Smooth muscle cell (in vitro differentiated cells): Measurements from ENCODE around the gene GSTA4. TPM values are rescaled to one million over a fixed set of nuclear protein-coding genes. Genes with fewer than 3 reads are reported as not detected.

Experiments
- DNase-seq: peaks from one replicate; lab custom pipeline; 2025; ENCODE audit not compliant: unreplicated experiment; lab: John Stamatoyannopoulos, UW
- H2AFZ ChIP-seq: fragments of 200-600 bp; sonication (generic); 2 replicates; pipeline ENCODE4 v1.6.0; 2016; ENCODE audit warnings: antibody characterized with exemption, low read depth, mild to moderate bottlenecking
- H3F3A ChIP-seq: fragments of 200-600 bp; sonication (generic); 2 replicates; pipeline ENCODE4 v1.6.0; 2017; ENCODE audit warnings: antibody characterized with exemption, low read depth
- H3K27ac ChIP-seq: fragments of 200-600 bp; sonication (generic); 2 replicates; pipeline ENCODE4 v1.5.1; 2016; ENCODE audit warnings: low read depth, mild to moderate bottlenecking
- H3K27me3 ChIP-seq: fragments of 200-600 bp; sonication (generic); 2 replicates; pipeline ENCODE4 v1.6.1; 2016; ENCODE audit warnings: low read depth, mild to moderate bottlenecking
- H3K36me3 ChIP-seq: fragments of 200-600 bp; sonication (generic); 2 replicates; pipeline ENCODE4 v1.5.1; 2016; ENCODE audit warnings: low read depth
- H3K4me1 ChIP-seq: fragments of 200-600 bp; sonication (generic); 2 replicates; pipeline ENCODE4 v1.5.1; 2016; ENCODE audit warnings: low read depth
- H3K4me2 ChIP-seq: fragments of 200-600 bp; sonication (generic); 2 replicates; pipeline ENCODE4 v1.6.0; 2016; ENCODE audit warnings: mild to moderate bottlenecking
- H3K4me3 ChIP-seq: fragments of 200-600 bp; sonication (generic); 2 replicates; pipeline ENCODE4 v1.5.1; 2016; ENCODE audit warnings: mild to moderate bottlenecking
- H3K79me2 ChIP-seq: fragments of 200-600 bp; sonication (generic); 2 replicates; pipeline ENCODE4 v1.6.0; 2016; ENCODE audit warnings: low read depth, mild to moderate bottlenecking
- H3K9ac ChIP-seq: fragments of 200-600 bp; sonication (generic); 2 replicates; pipeline ENCODE4 v1.6.0; 2016; ENCODE audit warnings: low read depth
- H3K9me3 ChIP-seq: fragments of 200-600 bp; sonication (generic); replicated peaks from 2 replicates; pipeline ENCODE4 v1.5.1; 2016; ENCODE audit warnings: low read depth
- H4K20me1 ChIP-seq: fragments of 200-600 bp; sonication (generic); 2 replicates; pipeline ENCODE4 v1.6.0; 2016; ENCODE audit warnings: low read depth
- CTCF ChIP-seq: fragments of 200-600 bp; sonication (generic); IDR thresholded peaks from 2 replicates; pipeline ENCODE4 v1.5.1; 2017; ENCODE audit warnings: borderline replicate concordance, mild to moderate bottlenecking, antibody characterized with exemption; ENCODE audit not compliant: insufficient read depth, poor library complexity, severe bottlenecking
- WGBS: methylation state at CpG from one replicate; pipeline ENCODE4 v1.1.7; 2016; ENCODE audit warnings: low lambda C conversion rate; 5-methylcytosine and 5-hydroxymethylcytosine counted together
- polyA plus RNA-seq: library from polyadenylated mRNA; unstranded; fragments of >200 nt; fragmentation: Nextera tagmentation; extraction: Ambion mirVana; gene quantifications from 2 replicates; pipeline ENCODE4 v1.2.1, GENCODE V29; 2016
- total RNA-seq: library from RNA; depleted of rRNA; stranded (reverse); fragments of >200 nt; gene quantifications from 2 replicates; pipeline ENCODE4 v1.2.3, GENCODE V29; 2014

GSTA4 gene
- total and polyA plus RNA-seq, 2 experiments from 2014 or later = 60.2 to 62.6 TPM

- Histone ChIP-seq H4K20me1 (no peaks in the 10 kb centered on the region), H3K36me3 (no peaks in the 10 kb centered on the region), H3K4me2 (peak overlapping the region; percentile 8), H3K27me3 (no peaks in the 10 kb centered on the region), H2AFZ (no peak overlapping the region), H3K9ac (no peak overlapping the region), H3K27ac (peak overlapping the region; percentile 73), H3F3A (peaks cover 12% of the 10 kb centered on the region), H3K4me1 (peaks cover 19% of the 10 kb centered on the region), H3K79me2 (no peaks in the 10 kb centered on the region), H3K9me3 (no peaks in the 10 kb centered on the region), H3K4me3 (no peak overlapping the region)
- no peak for DNase-seq
- TF ChIP-seq CTCF = no peak
- 92% methylated on average over 6 of the region's 6 CpGs for WGBS
Measured at GRCh38 chr6:52929321-52930164, 65.5 kb downstream of the GSTA4 start.

Other genes with a start within 250 kb of the GSTA4 start
- gene GSTA2, start 231.8 kb downstream of the GSTA4 start, total RNA-seq = 0.36 TPM in 1 of 2 replicates, not detected in the other
- gene GSTA2, start 231.8 kb downstream of the GSTA4 start, polyA plus RNA-seq = 0.65 and 1.3 TPM in 2 replicates
- gene GSTA1, start 191.5 kb downstream of the GSTA4 start, total RNA-seq = 2.1 and 2.2 TPM in 2 replicates
- gene GSTA1, start 191.5 kb downstream of the GSTA4 start, polyA plus RNA-seq = 1.8 and 4.0 TPM in 2 replicates
- gene GSTA5, start 154.5 kb downstream of the GSTA4 start, total RNA-seq = not detected in 2 replicates
- not detected in 2 replicates for gene GSTA5, start 154.5 kb downstream of the GSTA4 start, polyA plus RNA-seq
- gene GSTA3, start 85.6 kb downstream of the GSTA4 start, total RNA-seq = not detected in 2 replicates
- not detected in 2 replicates for gene GSTA3, start 85.6 kb downstream of the GSTA4 start, polyA plus RNA-seq
- 16.4 and 18.5 TPM in 2 replicates for gene CILK1, start 66.5 kb upstream of the GSTA4 start, total RNA-seq
- 6.5 and 10.2 TPM in 2 replicates for gene CILK1, start 66.5 kb upstream of the GSTA4 start, polyA plus RNA-seq
- gene FBXO9, start 70.1 kb upstream of the GSTA4 start, total RNA-seq = 25.3 and 25.5 TPM in 2 replicates
- 55.1 and 57.2 TPM in 2 replicates for gene FBXO9, start 70.1 kb upstream of the GSTA4 start, polyA plus RNA-seq
- gene GCM1, start 153.6 kb upstream of the GSTA4 start, total RNA-seq = not detected in 2 replicates
- not detected in 2 replicates for gene GCM1, start 153.6 kb upstream of the GSTA4 start, polyA plus RNA-seq